C4-2B (cell line): ENCODE data around the gene KIF4A.

Experiments used
- CTCF ChIP-seq: fragments of 450-650 bp; conservative IDR thresholded peaks from 2 replicates; pipeline ENCODE4 v1.5.1; 2017; ENCODE audit warnings: mild to moderate bottlenecking
- ZFX ChIP-seq: fragments of 450-650 bp; IDR thresholded peaks from 2 replicates; pipeline ENCODE4 v1.6.1; 2017

GRCh38 chrX:70244881-70245280, 45.0 kb upstream of the KIF4A start:
- TF ChIP-seq CTCF, result no peak
- no peak for TF ChIP-seq ZFX
